GM19324 (cell line): ENCODE results near the gene HBM.
"Not testable (repeated sequence)": the region's sequence is repeated elsewhere in the genome, so short reads cannot be mapped to it uniquely, and the experiment has no call there.

Experiments
- ATAC-seq: cut with Tn5 transposase; IDR thresholded peaks from one replicate; pipeline ENCODE4 v1.9.1; 2021; ENCODE audit warnings: mild to moderate bottlenecking, moderate library complexity; ENCODE audit not compliant: unreplicated experiment, low FRiP score

HBM gene

GRCh38 chr16:165539-166374, at the start of gene HBM:
Gene HBM (plus strand): TSS chr16:165978. CDS start chr16:165998, 20 bp downstream.
- no peak for ATAC-seq

DNA sequence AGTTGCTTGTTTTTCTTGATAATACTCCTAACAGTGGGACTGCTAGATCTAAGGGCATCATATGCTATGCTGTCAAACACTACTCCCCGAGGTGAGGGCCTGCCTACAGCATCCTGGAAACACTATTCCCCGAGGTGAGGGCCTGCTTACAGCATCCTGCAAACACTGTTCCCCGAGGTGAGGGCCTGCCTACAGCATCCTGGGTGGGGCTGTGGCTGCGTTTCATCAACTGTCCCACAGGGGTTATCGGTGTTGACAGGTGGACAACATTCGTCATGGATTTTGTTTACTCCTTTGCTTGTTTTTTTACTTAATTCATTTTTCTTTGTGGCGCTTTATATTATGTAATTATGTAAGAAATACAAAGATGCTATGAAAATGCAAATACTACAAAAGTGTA, 49.8 kb upstream of the HBM start:
- no peak for ATAC-seq

- no peak for ATAC-seq
Measured at GRCh38 chr16:117379-118365, 48.1 kb upstream of the HBM start.

GRCh38 chr16:118857-119256, 46.9 kb upstream of the HBM start:
- ATAC-seq = no peak

- ATAC-seq = no peak
Measured at GRCh38 chr16:119295-119694, 46.5 kb upstream of the HBM start.

DNA sequence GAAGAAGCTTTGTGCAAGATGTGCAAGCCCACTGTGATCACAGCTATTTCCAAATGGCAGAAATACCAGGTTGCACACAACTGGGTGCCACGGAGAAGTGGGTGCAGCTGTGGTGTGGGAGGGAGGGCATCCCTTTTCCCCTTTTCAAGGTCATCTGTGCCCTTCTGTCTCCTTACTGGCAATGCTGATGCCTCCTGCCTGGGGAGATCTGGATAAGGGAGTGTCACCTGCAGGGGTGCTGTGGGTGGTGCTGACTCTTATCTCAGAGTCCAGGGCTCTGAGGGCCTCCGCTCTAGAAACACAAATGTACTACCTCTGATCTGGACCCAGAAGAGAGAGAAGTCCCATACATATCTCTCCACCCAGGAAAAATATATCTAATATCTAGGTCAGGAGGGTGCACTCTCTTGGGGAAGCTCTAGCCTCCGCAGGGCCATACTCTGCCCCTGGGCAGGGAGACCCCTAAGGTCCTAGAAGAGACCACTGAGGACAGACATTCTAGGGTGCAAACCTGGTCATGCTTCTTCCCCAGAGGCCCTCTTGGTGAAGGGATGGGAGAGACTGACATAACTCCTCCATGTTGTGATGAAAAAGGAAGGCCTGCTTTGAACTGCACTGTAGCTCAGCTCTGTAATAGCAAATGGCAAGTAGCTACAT, 45.8 kb upstream of the HBM start:
- ATAC-seq = no peak

DNA sequence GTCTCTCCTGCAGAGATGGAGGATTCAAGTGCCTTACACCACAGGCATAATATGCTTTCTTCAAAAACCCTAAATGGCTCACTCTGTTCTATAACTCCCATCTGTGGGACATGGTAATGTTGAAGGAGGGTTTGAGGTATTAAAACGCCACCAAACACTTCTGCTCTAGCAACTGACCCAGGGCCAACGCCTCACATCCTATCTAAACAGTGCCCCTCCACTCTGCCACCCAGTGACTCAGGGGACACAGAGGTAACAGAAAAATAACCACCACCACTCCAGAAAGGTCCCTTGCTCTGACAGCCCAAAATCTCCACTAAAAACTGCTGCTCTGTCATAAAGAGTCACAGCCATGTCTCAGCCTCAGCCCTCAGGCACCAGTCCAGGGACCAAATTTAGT, 45.0 kb upstream of the HBM start:
- ATAC-seq = no peak

GRCh38 chr16:122361-122760, 43.4 kb upstream of the HBM start:
- ATAC-seq = no peak

DNA sequence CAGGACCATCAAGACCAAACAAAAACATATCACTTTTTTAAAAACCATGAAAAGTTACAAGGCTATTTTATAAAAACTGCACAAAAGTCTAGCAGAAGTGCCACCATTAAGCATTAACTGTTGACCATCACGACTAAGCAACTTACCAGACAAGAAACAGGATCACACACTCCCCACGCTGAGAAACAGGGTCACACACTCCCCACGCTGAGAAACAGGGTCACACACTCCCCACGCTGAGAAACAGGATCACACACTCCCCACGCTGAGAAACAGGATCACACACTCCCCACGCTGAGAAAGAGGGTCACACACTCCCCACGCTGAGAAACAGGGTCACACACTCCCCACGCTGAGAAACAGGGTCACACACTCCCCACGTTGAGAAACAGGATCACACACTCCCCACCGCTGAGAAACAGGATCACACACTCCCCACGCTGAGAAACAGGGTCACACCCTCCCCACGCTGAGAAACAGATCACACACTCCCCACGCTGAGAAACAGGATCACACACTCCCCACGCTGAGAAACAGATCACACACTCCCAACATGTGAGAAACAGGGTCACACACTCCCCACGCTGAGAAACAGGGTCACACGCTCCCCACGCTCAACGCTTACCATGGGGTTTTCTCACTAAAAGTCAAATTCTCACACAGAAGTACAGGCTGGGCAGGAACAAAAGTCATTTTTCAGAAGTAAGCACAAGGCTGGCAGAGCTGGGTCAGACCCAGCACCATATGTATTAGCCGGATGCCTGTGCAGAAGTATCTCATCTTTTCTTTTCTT, 42.0 kb upstream of the HBM start:
- not testable (repeated sequence) for ATAC-seq

DNA sequence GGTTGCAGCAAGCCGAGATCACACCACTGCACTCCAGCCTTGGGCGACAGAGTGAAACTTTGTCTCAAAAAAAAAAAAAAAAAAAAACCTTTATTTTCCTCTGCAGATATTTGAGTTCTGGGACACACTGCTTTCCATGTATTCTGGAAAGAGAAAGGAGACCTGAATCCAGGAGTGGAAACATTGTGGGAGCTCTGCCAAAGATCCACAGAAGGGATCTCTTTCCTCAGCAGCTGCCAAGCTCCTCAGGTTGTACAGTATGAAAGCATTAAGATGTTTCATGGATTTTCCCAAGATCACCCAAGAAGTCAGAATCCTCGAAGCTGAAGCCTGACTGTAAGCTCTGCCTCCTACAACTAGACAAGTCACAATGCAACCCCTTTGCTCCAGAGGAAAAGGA, 40.8 kb upstream of the HBM start:
- ATAC-seq = no peak

GRCh38 chr16:129075-129474, 36.7 kb upstream of the HBM start:
- ATAC-seq = no peak

DNA sequence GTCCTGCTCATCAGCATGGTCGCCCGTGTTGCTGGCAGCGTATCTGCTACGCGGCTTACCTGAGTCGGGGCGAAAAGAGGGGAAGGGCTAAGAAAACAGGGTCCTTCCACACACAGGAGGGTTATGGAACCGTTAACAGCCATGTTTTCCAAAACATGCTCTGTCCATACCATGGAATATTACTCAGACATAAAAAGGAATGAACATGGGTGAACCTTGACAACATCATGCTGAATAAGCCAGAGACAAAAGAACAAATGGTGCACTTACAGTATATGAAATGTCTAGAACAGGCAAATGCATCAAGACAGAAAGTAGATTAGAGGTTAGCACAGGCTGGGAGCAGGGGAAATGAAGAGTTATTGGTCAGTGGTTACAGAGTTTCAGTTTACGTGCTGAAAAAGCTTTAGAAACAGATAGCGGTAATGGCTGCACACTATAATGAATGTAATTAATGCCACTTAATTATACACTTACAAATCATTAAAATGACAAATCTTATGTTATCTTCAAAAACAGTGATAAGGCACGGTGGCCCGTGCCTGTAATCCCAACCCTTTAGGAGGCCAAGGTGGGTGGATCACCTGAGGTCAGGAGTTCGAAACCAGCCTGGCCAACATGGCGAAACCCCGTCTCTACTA, 35.1 kb upstream of the HBM start:
- no peak for ATAC-seq

GRCh38 chr16:132120-132519, 33.7 kb upstream of the HBM start:
- ATAC-seq = no peak

GRCh38 chr16:133716-134115, 32.1 kb upstream of the HBM start:
- no peak for ATAC-seq

DNA sequence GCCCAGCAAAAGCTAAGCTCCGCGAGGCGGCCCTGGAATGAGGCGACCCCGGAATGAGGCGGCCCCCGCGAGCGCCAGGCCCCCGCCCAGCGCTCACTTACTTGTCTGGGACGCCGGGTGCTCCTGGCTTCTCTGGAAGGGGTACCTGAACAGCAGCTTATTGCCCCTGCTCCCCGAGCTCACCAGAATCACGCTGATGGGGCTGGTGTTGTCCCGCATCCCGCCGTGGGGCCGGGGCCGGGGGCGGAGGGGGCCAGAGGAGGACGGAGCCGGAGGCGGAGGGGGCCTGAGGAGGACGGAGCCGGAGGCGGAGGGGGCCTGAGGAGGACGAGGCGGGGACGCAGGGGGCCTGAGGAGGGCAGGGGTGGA, 27.7 kb upstream of the HBM start:
- no peak for ATAC-seq

- ATAC-seq = no peak
Measured at GRCh38 chr16:140175-140857, 25.5 kb upstream of the HBM start.

DNA sequence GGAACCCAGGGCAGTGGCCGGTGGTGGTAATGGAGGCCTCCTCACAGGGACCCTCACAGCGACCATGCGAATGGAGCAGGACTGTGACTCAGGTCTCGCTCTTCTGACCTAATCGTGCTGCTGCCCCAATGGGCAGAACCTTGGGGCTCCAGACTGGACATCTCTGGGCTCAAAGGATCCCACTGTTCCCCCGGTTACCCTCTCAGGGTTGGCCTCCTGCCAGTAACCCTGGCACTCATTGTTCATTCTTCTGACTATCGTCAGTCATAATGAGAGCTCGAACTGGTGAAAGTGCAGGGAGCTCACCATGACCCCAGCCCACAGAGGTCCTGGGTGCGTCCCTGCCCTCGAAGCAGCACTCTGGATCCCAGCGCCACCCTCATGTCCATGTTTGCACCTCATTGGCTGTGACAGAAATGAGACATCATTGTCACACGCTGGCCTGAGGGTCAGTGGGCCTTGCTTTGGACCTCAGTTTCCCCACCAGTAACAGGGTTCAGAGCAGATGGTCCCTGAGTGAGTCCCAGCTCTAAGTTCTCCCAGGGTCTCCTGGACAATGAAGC, 23.3 kb upstream of the HBM start:
- ATAC-seq = no peak

DNA sequence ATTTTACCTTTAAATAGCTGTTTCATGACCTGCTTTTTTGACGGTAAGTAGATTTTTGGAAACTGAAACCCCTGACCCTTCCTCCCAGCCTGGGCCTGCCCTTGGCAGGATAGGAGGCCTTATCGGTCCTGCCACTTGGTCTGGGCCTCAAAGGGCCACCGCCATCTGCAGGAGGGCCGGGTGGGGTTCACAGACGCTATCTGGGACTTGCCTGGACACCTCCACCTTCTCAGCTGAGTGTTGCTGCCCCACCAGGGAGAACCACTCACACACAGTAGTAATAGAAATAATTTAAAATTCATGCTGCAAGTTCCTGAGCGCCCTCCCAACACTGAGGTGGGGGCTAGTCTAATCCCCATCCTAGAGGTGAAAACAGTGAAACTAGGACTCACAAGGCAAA, 22.7 kb upstream of the HBM start:
- no peak for ATAC-seq

GRCh38 chr16:143456-143855, 22.3 kb upstream of the HBM start:
- ATAC-seq = no peak
